ENCODE results near the gene TLR10.

- TF ChIP-seq, protein P1, sequence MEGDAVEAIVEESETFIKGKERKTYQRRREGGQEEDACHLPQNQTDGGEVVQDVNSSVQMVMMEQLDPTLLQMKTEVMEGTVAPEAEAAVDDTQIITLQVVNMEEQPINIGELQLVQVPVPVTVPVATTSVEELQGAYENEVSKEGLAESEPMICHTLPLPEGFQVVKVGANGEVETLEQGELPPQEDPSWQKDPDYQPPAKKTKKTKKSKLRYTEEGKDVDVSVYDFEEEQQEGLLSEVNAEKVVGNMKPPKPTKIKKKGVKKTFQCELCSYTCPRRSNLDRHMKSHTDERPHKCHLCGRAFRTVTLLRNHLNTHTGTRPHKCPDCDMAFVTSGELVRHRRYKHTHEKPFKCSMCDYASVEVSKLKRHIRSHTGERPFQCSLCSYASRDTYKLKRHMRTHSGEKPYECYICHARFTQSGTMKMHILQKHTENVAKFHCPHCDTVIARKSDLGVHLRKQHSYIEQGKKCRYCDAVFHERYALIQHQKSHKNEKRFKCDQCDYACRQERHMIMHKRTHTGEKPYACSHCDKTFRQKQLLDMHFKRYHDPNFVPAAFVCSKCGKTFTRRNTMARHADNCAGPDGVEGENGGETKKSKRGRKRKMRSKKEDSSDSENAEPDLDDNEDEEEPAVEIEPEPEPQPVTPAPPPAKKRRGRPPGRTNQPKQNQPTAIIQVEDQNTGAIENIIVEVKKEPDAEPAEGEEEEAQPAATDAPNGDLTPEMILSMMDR (conservative IDR thresholded peaks at IDR 0.05; ENCODE audit: low read depth, low read length) = peak; percentile 73
- TF ChIP-seq EZH2 (IDR thresholded peaks at IDR 0.05; ENCODE audit: low read length, unreplicated experiment) = no peak
Measured at GRCh38 chr4:38759113-38759789, 23.5 kb downstream of the TLR10 start.

Measured in PC-3 (cell line).